SK-N-SH treated with all-trans-retinoic acid at 6 μM for 48 hours (cell line): ENCODE data around the gene CARM1.

Experiments
- ARNTL ChIP-seq: fragments of 450-650 bp; formaldehyde crosslinking; IDR thresholded peaks from 2 replicates; pipeline ENCODE4 v1.5.0; 2020; ENCODE audit warnings: low read depth, mild to moderate bottlenecking, moderate library complexity, borderline replicate concordance
- CSDC2 ChIP-seq: fragments of 250-450 bp; sonication (Bioruptor Pico); IDR thresholded peaks from 2 replicates; pipeline ENCODE4 v1.5.0; 2020; ENCODE audit warnings: mild to moderate bottlenecking, moderate library complexity
- ISL1 ChIP-seq: fragments of 250-450 bp; sonication (Bioruptor Pico); IDR thresholded peaks from 2 replicates; pipeline ENCODE4 v2.1.2; 2022; ENCODE audit warnings: mild to moderate bottlenecking, moderate library complexity
- RARB ChIP-seq: fragments of 250-450 bp; sonication (Bioruptor Pico); IDR thresholded peaks from 2 replicates; pipeline ENCODE4 v1.8.0; 2021; ENCODE audit warnings: mild to moderate bottlenecking, moderate library complexity
- SNAI2 ChIP-seq: fragments of 250-450 bp; sonication (Bioruptor Pico); IDR thresholded peaks from 2 replicates; pipeline ENCODE4 v1.5.0; 2020; ENCODE audit warnings: mild to moderate bottlenecking, moderate library complexity
- TOX ChIP-seq: fragments of 250-450 bp; sonication (Bioruptor Pico); IDR thresholded peaks from 2 replicates; pipeline ENCODE4 v1.8.0; 2021; ENCODE audit warnings: mild to moderate bottlenecking, moderate library complexity, borderline replicate concordance
- ZFP3 ChIP-seq: fragments of 250-450 bp; sonication (Bioruptor Pico); IDR thresholded peaks from 2 replicates; pipeline ENCODE4 v1.5.0; 2020; ENCODE audit warnings: mild to moderate bottlenecking, moderate library complexity
- ZFP30 ChIP-seq: fragments of 450-650 bp; formaldehyde crosslinking; IDR thresholded peaks from 2 replicates; pipeline ENCODE4 v1.5.0; 2022; ENCODE audit warnings: mild to moderate bottlenecking, moderate library complexity
- ZNF70 ChIP-seq: fragments of 450-650 bp; formaldehyde crosslinking; IDR thresholded peaks from 2 replicates; pipeline ENCODE4 v1.5.0; 2020; ENCODE audit warnings: mild to moderate bottlenecking, moderate library complexity
- ZNF8 ChIP-seq: fragments of 450-650 bp; formaldehyde crosslinking; IDR thresholded peaks from 2 replicates; pipeline ENCODE4 v1.5.0; 2020; ENCODE audit warnings: mild to moderate bottlenecking, moderate library complexity
- TF ChIP-seq, protein P1 (sequence below): fragments of 250-450 bp; sonication (Bioruptor Pico); IDR thresholded peaks from 2 replicates; pipeline ENCODE4 v1.8.0; 2021; ENCODE audit warnings: low read depth, mild to moderate bottlenecking, moderate library complexity, borderline replicate concordance
- TF ChIP-seq, protein P2 (sequence below): fragments of 250-450 bp; sonication (Bioruptor Pico); IDR thresholded peaks from 2 replicates; pipeline ENCODE4 v1.8.0; 2020; ENCODE audit warnings: mild to moderate bottlenecking, moderate library complexity, borderline replicate concordance

DNA sequence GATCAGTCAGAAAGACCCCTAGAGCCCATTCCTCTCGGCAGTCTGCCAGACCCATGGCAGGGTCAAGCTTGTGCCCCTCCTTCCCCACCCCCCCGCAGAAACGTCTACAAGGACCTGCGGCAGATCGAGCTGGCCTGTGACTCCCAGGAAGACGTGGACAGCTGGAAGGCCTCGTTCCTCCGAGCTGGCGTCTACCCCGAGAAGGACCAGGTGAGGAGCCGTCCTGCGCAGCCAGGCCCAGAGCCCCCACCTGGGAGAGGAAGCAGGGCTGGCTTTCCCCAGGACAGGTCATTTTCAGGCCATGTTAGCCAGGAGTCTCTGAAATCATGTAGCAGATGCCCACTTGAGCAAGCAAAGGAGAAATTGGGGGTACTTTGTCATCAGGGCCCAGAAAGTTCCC is 47.7 kb upstream of the CARM1 start:
- TF ChIP-seq, protein P1, sequence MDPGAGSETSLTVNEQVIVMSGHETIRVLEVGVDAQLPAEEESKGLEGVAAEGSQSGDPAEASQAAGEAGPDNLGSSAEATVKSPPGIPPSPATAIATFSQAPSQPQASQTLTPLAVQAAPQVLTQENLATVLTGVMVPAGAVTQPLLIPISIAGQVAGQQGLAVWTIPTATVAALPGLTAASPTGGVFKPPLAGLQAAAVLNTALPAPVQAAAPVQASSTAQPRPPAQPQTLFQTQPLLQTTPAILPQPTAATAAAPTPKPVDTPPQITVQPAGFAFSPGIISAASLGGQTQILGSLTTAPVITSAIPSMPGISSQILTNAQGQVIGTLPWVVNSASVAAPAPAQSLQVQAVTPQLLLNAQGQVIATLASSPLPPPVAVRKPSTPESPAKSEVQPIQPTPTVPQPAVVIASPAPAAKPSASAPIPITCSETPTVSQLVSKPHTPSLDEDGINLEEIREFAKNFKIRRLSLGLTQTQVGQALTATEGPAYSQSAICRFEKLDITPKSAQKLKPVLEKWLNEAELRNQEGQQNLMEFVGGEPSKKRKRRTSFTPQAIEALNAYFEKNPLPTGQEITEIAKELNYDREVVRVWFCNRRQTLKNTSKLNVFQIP (CRISPR knock-in tag) = no peak
- TF ChIP-seq, protein P2, sequence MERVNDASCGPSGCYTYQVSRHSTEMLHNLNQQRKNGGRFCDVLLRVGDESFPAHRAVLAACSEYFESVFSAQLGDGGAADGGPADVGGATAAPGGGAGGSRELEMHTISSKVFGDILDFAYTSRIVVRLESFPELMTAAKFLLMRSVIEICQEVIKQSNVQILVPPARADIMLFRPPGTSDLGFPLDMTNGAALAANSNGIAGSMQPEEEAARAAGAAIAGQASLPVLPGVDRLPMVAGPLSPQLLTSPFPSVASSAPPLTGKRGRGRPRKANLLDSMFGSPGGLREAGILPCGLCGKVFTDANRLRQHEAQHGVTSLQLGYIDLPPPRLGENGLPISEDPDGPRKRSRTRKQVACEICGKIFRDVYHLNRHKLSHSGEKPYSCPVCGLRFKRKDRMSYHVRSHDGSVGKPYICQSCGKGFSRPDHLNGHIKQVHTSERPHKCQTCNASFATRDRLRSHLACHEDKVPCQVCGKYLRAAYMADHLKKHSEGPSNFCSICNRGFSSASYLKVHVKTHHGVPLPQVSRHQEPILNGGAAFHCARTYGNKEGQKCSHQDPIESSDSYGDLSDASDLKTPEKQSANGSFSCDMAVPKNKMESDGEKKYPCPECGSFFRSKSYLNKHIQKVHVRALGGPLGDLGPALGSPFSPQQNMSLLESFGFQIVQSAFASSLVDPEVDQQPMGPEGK (CRISPR knock-in tag) = no peak
- TF ChIP-seq CSDC2 (CRISPR knock-in tag) (no peak), ZNF8 (CRISPR knock-in tag) (no peak), ZNF70 (CRISPR knock-in tag) (no peak), SNAI2 (no peak), ARNTL (no peak), TOX (no peak), ZFP30 (CRISPR knock-in tag) (no peak), ZFP3 (no peak), RARB (no peak), ISL1 (CRISPR knock-in tag) (no peak)
